Central memory CD8-positive, alpha-beta T cell (primary cell): ENCODE measurements around the gene MOGAT1.
"Not testable (repeated sequence)": the region's sequence is repeated elsewhere in the genome, so short reads cannot be mapped to it uniquely, and the experiment has no call there.

ENCODE experiments used
- ATAC-seq: fragments of 150-1000 bp; cut with Tn5 transposase; replicated peaks from 2 replicates; pipeline ENCODE4 v1.10.0; 2022; ENCODE audit warnings: mild to moderate bottlenecking, moderate FRiP score, moderate number of reproducible peaks; ENCODE audit not compliant: poor library complexity, severe bottlenecking; ENCODE audit errors: extremely low read depth
- DNase-seq, 2 donors: peaks; one replicate each; pipeline ENCODE4 v3.0.0; 2021; ENCODE audit warnings: low spot score in 2 of 2
- H3K27ac Mint-ChIP-seq: one replicate; pipeline ENCODE4 v1.8.0; 2022; ENCODE audit warnings: low read depth, mild to moderate bottlenecking, moderate library complexity, mixed read lengths
- H3K27me3 Mint-ChIP-seq: one replicate; pipeline ENCODE4 v1.8.0; 2022; ENCODE audit warnings: mixed read lengths
- H3K36me3 Mint-ChIP-seq: one replicate; pipeline ENCODE4 v1.8.0; 2022; ENCODE audit warnings: mild to moderate bottlenecking, moderate library complexity, mixed read lengths; ENCODE audit not compliant: insufficient read depth
- H3K4me1 Mint-ChIP-seq: one replicate; pipeline ENCODE4 v1.8.0; 2022; ENCODE audit warnings: mixed read lengths
- H3K4me3 Mint-ChIP-seq: one replicate; pipeline ENCODE4 v1.8.0; 2022; ENCODE audit warnings: mild to moderate bottlenecking, moderate library complexity, mixed read lengths
- H3K9me3 Mint-ChIP-seq: one replicate; pipeline ENCODE4 v1.8.0; 2022; ENCODE audit warnings: mixed read lengths

MOGAT1 gene

DNA sequence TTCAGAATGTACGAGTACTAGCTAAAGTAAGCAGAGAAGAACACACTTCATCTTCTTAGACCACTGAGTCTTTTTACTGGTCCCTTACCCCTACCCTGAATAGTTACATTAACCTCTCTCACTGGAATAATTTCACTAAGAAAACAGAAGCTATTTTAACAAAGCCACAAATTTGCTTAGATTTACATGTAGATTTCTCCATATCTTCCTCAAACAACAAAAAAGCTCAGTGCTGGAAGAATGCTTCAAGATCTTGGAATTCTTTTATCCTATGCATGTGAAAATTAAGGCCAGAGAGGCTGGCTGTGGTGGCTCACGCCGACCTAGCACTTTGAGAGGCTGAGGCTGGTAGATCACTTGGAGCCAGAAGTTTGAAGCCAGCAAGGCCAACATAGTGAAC is 35.2 kb downstream of the MOGAT1 start:
- Mint-ChIP-seq H3K9me3 (no peaks in the 10 kb centered on the region), H3K36me3 (peaks cover 4% of the 10 kb centered on the region), H3K27me3 (peaks cover 89% of the 10 kb centered on the region), H3K27ac (no peak overlapping the region), H3K4me3 (no peak overlapping the region), H3K4me1 (peaks cover 6% of the 10 kb centered on the region)
- ATAC-seq (no peak), DNase-seq (no peak)

DNA sequence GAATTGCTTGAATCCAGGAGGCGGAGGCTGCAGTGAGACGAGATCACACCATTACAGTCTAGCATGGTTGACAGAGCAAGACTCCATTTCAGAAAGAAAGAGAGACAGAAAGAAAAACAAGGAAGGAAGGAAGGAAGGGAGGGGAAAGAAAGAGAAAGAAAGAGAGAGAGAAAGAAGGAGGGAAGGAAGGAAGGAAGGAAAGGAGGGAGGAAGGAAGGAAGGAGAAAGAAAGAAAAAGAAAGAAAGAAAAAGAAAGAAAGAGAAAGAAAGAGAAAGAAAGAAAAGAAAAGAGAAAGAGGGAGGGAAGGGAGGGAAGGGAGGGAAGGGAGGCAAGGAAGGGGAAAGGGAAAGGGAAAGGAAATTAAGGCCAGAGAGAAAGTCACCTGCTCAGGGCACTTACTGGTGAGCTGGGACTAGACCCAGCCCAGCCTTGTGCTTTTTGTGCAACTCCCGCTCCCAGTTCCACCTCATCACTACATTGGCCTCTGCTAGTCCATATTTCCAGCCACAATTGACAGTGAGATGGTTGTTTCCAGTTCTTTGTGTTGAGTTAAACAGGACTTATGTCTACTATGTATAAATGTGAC is 35.7 kb downstream of the MOGAT1 start:
- Mint-ChIP-seq H3K36me3 (peaks cover 4% of the 10 kb centered on the region), H3K27ac (no peak overlapping the region), H3K27me3 (peaks cover 89% of the 10 kb centered on the region), H3K4me3 (no peak overlapping the region), H3K4me1 (peaks cover under 1% of the 10 kb centered on the region), H3K9me3 (no peaks in the 10 kb centered on the region)
- DNase-seq = no peak
- ATAC-seq = no peak

DNA sequence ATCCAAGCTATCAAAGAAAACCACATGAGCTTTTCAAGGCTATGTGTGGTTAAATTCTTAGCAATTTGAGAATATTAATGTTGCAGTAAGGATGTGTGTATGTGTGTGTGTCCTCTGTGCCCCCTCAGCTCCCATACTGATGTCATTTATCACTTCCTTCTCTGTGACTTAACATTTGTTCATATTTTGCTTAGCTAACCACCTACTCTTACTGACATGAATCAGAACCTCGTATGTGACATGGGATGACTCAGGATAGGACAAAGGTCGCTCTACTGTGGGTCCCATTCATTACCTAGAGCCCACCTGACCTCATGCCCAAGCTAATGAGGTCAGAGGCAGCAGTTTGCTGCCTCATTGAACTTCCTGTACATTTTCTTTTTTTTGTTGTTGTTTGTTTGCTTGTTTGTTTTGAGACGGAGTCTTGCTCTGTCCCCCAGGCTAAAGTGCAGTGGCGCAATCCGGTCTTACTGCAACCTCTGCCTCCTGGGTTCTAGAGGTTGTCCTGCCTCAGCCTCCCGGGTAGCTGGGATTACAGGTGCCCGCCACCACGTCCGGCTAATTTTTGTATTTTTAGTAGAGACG is 36.3 kb downstream of the MOGAT1 start:
- Mint-ChIP-seq H3K4me3 (no peak overlapping the region), H3K27me3 (peaks cover 85% of the 10 kb centered on the region), H3K36me3 (peaks cover 4% of the 10 kb centered on the region), H3K9me3 (no peaks in the 10 kb centered on the region), H3K27ac (no peak overlapping the region), H3K4me1 (no peaks in the 10 kb centered on the region)
- ATAC-seq (no peak), DNase-seq (no peak)

DNA sequence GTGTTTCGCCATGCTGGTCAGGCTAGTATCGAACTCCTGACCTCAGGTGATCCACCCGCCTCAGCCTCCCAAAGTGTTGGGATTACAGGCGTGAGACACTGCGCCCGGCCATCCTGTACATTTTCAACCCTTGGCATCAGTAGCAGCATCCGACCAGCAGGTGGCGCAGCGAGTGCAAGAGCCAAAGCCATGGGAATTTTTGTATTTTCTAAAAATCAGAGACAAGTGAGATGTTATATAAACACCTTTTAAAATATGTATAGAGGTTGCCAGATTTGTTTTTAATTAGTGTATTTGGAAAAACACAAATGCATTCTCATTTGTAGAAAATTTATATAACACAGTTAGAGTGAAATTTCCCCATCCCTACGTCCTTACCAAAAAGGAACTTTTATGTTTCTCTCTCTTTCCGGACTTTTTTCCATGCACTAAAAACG is 36.8 kb downstream of the MOGAT1 start:
- no peaks in the 10 kb centered on the region for H3K4me1 Mint-ChIP-seq
- no peak for ATAC-seq
- H3K4me3 Mint-ChIP-seq = no peak overlapping the region
- H3K27ac Mint-ChIP-seq = no peak overlapping the region
- H3K9me3 Mint-ChIP-seq = no peaks in the 10 kb centered on the region
- peaks cover 85% of the 10 kb centered on the region for H3K27me3 Mint-ChIP-seq
- DNase-seq = peak; percentile 45 to 64
- H3K36me3 Mint-ChIP-seq = peaks cover 4% of the 10 kb centered on the region

DNA sequence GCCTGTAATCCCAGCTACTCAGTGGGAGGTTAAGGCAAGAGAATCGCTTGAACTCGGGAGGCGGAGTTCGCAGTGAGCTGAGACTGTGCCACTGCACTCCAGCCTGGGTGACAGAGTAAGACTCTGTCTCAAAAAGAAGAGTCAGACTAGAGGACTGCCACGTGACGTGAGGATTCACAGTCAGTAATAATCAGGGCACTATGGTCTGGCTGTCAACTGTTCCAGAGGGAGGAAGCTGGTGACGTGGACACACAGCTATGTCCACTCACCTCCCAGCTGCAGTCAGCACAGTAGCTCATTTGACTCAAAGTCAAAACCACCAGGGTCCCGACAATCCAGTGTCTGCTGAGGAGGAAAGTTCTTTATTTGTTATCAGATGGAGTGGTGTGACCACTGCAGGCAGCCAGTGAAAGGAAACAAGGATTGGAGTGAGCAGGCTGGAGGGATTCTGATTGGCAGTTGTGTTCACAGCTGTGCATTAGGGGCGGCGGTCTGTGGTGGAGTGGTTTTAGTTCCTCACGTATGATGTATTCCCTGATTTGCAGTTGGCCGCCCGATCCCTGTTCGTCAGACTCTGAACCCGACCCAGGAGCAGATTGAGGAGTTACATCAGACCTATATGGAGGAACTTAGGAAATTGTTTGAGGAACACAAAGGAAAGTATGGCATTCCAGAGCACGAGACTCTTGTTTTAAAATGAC is 37.9 kb downstream of the MOGAT1 start:
- no peak overlapping the region for H3K4me3 Mint-ChIP-seq
- no peak for DNase-seq
- ATAC-seq = no peak
- H3K27me3 Mint-ChIP-seq = peaks cover 88% of the 10 kb centered on the region
- no peaks in the 10 kb centered on the region for H3K4me1 Mint-ChIP-seq
- H3K36me3 Mint-ChIP-seq = peaks cover 4% of the 10 kb centered on the region
- H3K27ac Mint-ChIP-seq = no peak overlapping the region
- H3K9me3 Mint-ChIP-seq = no peaks in the 10 kb centered on the region

DNA sequence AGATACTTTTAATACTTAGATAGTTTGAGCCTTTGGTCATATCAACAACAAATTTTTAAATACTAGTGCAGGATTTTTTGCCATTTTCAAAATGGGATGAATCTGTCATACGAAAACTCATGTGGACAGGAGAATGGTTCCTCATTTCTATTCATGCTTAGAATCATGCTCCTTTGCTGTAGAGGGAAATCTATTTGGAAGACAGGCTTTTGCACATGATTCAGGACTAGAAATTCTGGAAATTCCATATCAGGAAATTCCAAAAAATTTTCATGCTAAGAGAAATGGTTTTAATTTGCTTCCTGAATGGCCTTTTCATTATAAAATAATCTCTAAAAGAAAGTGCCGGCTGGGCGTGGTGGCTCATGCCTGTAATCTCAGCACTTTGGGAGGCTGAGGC is 39.3 kb downstream of the MOGAT1 start:
- no peaks in the 10 kb centered on the region for H3K4me1 Mint-ChIP-seq
- H3K27ac Mint-ChIP-seq = no peak overlapping the region
- peaks cover 4% of the 10 kb centered on the region for H3K36me3 Mint-ChIP-seq
- H3K9me3 Mint-ChIP-seq = no peaks in the 10 kb centered on the region
- peaks cover 87% of the 10 kb centered on the region for H3K27me3 Mint-ChIP-seq
- DNase-seq = no peak
- H3K4me3 Mint-ChIP-seq = no peak overlapping the region
- ATAC-seq = no peak

DNA sequence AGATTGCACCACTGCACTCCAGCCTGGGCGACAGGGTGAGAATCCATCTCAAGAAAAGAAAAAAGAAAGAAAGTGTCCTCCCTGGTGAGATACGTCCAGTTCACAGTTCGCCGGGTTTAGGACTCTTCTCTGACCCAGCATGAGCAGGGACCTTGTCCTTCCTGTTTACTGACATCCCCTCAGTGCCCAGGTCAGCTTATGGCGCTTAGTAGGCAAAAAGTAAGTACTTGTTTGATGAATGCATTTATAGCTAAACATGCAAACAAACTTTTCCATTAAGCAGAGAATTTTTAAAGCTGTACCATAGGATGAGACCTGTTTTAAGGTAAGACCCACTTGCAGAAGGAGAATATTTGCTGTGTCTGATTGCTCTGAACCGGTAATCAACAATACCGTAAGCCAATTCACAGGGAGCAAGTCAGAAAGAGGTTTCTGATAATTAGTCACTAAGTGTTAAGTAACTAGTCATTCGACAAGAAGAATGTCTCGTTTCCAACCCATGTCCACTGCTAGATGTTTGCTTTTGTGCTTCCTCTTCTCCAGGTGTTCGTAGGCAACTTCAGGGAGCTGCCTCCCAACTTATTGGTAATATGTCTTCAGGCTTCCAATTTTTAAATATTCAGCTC is 40.0 kb downstream of the MOGAT1 start:
- no peak overlapping the region for H3K27ac Mint-ChIP-seq
- no peaks in the 10 kb centered on the region for H3K9me3 Mint-ChIP-seq

DNA sequence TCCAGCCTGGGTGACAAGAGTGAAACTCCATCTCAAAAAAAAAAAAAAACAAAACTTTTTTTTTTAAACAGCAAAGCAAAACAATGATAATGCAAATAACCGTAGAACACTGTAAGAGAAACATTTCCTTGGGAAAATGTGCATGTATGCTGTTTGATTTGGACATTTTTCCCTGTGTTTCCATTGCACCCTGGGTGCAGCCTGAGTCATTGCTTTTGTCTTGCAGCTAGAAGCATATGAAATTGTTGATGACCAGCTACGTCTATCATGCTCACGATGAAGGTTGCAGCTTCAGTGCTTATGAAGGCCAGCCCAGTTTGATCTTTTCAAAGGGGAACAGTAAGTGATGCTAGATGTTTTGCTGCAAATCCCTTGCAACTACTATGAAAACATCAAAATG is 41.5 kb downstream of the MOGAT1 start:
- Mint-ChIP-seq H3K9me3 (no peaks in the 10 kb centered on the region), H3K27ac (no peak overlapping the region), H3K36me3 (no peaks in the 10 kb centered on the region), H3K4me3 (no peak overlapping the region), H3K27me3 (peaks cover 69% of the 10 kb centered on the region), H3K4me1 (no peaks in the 10 kb centered on the region)
- no peak for ATAC-seq
- no peak for DNase-seq

More for the DNA sequence above, 40.0 kb downstream of the MOGAT1 start:
- Mint-ChIP-seq H3K36me3 (peaks cover 4% of the 10 kb centered on the region), H3K4me1 (no peaks in the 10 kb centered on the region), H3K4me3 (no peak overlapping the region), H3K27me3 (peaks cover 85% of the 10 kb centered on the region)
- ATAC-seq (no peak), DNase-seq (no peak)

DNA sequence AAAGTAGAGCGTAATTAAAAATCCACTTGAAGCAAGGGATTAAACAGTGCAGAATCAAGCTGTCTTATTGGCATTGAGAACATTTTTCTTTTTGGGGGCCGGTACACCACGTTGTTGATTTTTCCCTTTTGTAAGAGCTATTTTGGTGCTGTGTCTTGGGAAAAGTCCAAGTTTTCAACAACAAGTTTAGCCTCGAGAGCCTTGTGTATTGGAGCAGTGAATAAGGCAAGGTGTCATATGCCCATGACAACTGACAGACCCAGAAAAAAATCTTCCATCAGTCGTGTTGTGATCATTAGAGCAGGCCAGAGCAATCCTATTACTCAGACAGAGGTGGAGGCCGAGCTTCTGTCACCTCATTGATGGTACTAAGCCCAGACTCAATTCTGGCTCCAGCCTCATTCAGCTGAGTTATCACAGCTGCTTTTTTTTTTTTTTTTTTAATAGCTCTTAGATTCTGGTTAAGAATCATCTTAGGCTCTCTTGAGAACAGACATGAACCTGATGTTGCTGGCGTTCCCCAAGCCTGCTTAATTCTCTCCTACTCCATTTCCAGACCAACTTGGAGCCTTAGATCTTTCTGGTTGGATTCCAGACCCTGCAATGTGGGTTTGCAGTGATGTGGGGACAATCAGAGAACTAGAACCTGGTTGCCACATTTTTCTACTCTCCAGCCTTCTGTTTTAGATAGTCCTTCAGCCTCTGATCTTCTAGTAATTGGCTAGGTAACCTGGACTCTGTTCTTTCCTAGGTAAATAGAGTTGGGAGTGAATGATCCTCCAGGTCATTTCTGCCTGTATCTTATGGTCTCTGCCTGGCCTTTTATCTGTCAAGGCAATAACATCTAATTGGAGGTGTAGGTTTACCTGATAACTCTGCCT is 43.1 kb downstream of the MOGAT1 start:
- H3K36me3 Mint-ChIP-seq = no peaks in the 10 kb centered on the region
- H3K4me1 Mint-ChIP-seq = no peaks in the 10 kb centered on the region
- H3K27me3 Mint-ChIP-seq = peaks cover 53% of the 10 kb centered on the region
- H3K27ac Mint-ChIP-seq = no peak overlapping the region
- no peak overlapping the region for H3K4me3 Mint-ChIP-seq
- ATAC-seq (no peak), DNase-seq (no peak)
- H3K9me3 Mint-ChIP-seq = no peaks in the 10 kb centered on the region

DNA sequence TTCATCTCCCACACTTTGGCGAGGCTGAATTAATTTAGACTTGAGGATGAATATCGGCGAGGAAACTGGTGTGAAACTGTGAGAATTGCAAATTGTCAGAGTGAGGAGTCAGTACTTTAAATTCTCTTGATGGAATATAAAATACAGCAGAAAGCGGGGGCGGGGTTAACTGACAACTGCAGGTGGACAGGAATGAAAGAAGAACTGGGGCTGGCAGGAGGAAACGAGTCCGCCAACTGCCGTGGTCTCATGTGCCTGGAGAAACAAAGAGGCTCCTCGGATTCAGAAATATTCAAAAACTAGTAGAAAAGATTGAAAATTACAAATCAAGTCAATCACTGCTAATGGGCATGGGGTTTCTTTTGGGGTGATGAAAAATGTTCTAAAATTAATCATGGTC is 44.3 kb downstream of the MOGAT1 start:
- Mint-ChIP-seq H3K27me3 (peaks cover 50% of the 10 kb centered on the region), H3K27ac (no peak overlapping the region), H3K36me3 (no peaks in the 10 kb centered on the region), H3K9me3 (no peaks in the 10 kb centered on the region), H3K4me1 (no peaks in the 10 kb centered on the region), H3K4me3 (no peak overlapping the region)
- ATAC-seq (no peak), DNase-seq (no peak)

DNA sequence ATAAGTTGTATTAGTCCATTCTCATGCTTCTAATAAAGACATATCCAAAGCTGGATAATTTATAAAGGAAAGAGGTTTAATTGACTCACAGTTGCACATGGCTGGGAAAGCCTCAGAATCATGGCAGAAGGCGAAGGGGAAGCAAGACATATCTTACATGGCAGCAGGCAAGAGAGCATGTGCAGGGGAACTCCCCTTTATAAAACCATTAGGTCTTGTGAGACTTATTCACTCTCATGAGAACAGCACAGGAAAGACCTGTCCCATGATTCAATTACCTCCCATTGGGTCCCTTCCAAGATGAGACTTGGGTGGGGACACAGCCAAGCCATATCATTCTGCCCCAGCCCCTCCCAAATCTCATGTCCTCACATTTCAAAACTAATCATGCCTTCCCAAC is 48.3 kb downstream of the MOGAT1 start:
- H3K9me3 Mint-ChIP-seq, ATAC-seq, H3K36me3 Mint-ChIP-seq, H3K4me3 Mint-ChIP-seq, H3K27ac Mint-ChIP-seq, H3K4me1 Mint-ChIP-seq, DNase-seq: not testable (repeated sequence)
- peaks cover 14% of the 10 kb centered on the region for H3K27me3 Mint-ChIP-seq

DNA sequence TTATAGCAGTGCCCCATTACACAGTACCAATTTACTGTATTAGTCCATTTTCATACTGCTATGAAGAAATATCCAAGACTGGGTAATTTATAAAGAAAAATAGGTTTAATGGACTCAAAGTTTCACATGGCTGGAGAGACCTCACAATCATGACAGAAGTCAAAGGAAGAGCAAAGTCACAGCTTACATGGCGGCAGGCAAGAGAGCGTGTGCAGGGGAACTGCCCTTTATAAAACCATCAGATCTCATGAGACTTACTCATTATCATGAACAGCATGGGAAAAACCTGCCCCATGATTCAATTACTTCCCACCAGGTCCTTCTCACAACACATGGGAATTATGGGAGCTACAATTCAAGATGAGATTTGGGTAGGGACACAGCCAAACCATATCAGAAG is 50.1 kb downstream of the MOGAT1 start:
- ATAC-seq, H3K4me3 Mint-ChIP-seq, H3K9me3 Mint-ChIP-seq, H3K27me3 Mint-ChIP-seq, H3K27ac Mint-ChIP-seq, H3K36me3 Mint-ChIP-seq, DNase-seq, H3K4me1 Mint-ChIP-seq: not testable (repeated sequence)
